ENCODE results near the gene AARS2.

AARS2 gene

GRCh38 chr6:44258921-44259320 is 54.2 kb downstream of the AARS2 start (continued):
- TF ChIP-seq CSDC2 (CRISPR knock-in tag; IDR thresholded peaks at IDR 0.05) (no peak), ZNF565 (CRISPR knock-in tag; conservative IDR thresholded peaks at IDR 0.05; ENCODE audit: low read depth) (no peak), CREB5 (CRISPR knock-in tag; IDR thresholded peaks at IDR 0.05; ENCODE audit: low read depth) (no peak), ZFP3 (CRISPR knock-in tag; IDR thresholded peaks at IDR 0.05) (no peak), ISL1 (CRISPR knock-in tag; IDR thresholded peaks at IDR 0.05) (no peak), PPARA (CRISPR knock-in tag; IDR thresholded peaks at IDR 0.05; ENCODE audit: borderline replicate concordance) (no peak)

- TF ChIP-seq GLIS3 (CRISPR knock-in tag; IDR thresholded peaks at IDR 0.05), result no peak
- no peak for TF ChIP-seq TSHZ2 (CRISPR knock-in tag; IDR thresholded peaks at IDR 0.05)
- TF ChIP-seq POU6F1 (CRISPR knock-in tag; IDR thresholded peaks at IDR 0.05; ENCODE audit: borderline replicate concordance, low read depth), result no peak
- TF ChIP-seq ZFP30 (CRISPR knock-in tag; IDR thresholded peaks at IDR 0.05), result no peak
- TF ChIP-seq OSR1 (CRISPR knock-in tag; IDR thresholded peaks at IDR 0.05), result no peak
- ATAC-seq, result no peak
Measured at GRCh38 chr6:44258325-44258863, 54.8 kb downstream of the AARS2 start.

- TF ChIP-seq ESRRG (CRISPR knock-in tag; IDR thresholded peaks at IDR 0.05) (no peak), BACH2 (CRISPR knock-in tag; IDR thresholded peaks at IDR 0.05; ENCODE audit: borderline replicate concordance) (no peak), CSDC2 (CRISPR knock-in tag; IDR thresholded peaks at IDR 0.05) (no peak), ZFP30 (CRISPR knock-in tag; IDR thresholded peaks at IDR 0.05) (no peak)
- no peak for ATAC-seq
Measured at GRCh38 chr6:44257753-44258324, 55.3 kb downstream of the AARS2 start.

GRCh38 chr6:44257025-44257752 is 56.0 kb downstream of the AARS2 start, which contains the start of gene SLC35B2:
Gene SLC35B2 (minus strand): TSS chr6:44257528. CDS start chr6:44257410, 118 bp downstream.
- peak; percentile 55 for ATAC-seq
- TF ChIP-seq PATZ1 (CRISPR knock-in tag; IDR thresholded peaks at IDR 0.05; ENCODE audit: borderline replicate concordance) (peak; percentile 95), ZNF565 (CRISPR knock-in tag; conservative IDR thresholded peaks at IDR 0.05; ENCODE audit: low read depth) (no peak), CSRNP3 (CRISPR knock-in tag; IDR thresholded peaks at IDR 0.05) (no peak), ZFP30 (CRISPR knock-in tag; IDR thresholded peaks at IDR 0.05) (no peak), TSHZ2 (CRISPR knock-in tag; IDR thresholded peaks at IDR 0.05) (no peak; the same call in 1 of the 2 replicates), ISL1 (CRISPR knock-in tag; IDR thresholded peaks at IDR 0.05) (no peak), TOX (CRISPR knock-in tag; IDR thresholded peaks at IDR 0.05; ENCODE audit: borderline replicate concordance) (no peak), ZFP3 (CRISPR knock-in tag; IDR thresholded peaks at IDR 0.05) (0 out of 2 replicates have a peak, but pooled peaks have one; percentile 19), CREB5 (CRISPR knock-in tag; IDR thresholded peaks at IDR 0.05; ENCODE audit: low read depth) (no peak), POU6F1 (CRISPR knock-in tag; IDR thresholded peaks at IDR 0.05; ENCODE audit: borderline replicate concordance, low read depth) (no peak), GLIS3 (CRISPR knock-in tag; IDR thresholded peaks at IDR 0.05) (no peak), ARNTL (CRISPR knock-in tag; IDR thresholded peaks at IDR 0.05; ENCODE audit: borderline replicate concordance, low read depth) (peak; percentile 88)

Data from SK-N-SH treated with all-trans-retinoic acid at 6 μM for 48 hours (cell line).